ENCODE measurements around the gene MAP7D3.
A peak's percentile ranks its signal among the peaks of the same experiment; 100 is the strongest.

The MAP7D3 gene

DNA sequence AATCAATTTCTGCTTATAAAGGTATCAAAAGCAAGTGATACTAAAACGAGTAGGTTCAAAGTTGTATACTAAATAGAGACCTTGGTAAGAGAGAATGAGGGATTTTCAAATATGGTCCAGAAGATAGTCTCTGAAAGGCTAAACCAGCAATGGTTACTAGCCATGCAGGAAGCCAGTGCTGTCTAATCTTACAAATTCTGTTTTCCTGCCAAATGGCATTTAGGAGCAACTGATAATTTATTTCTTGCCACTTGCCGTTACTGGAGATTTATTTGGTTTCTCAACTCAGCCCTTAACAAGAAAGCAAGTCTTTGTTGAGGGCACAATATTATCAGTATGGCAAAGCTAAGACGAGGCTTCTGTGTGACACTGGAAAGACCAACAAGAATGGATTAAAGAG, 47.2 kb downstream of the MAP7D3 start:
- no peak for DNase-seq

DNA sequence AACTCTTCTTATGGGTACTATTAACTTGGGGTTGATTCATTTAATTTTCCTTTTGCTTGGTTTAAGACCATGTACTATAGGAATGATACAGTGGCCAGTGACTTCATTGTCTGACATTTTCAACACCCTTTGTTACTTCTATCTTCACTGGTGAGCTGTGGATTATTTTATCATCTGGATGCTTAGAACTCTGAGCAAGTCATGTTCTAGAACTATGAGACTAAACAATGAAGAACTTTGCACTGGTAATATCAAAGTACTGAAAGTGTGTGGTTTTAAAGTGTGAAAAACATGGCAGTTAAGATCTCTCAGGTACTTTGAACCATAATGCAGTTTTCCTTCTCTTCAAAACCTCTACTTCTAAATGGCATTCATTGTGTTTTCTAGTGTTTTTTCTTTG, 47.8 kb downstream of the MAP7D3 start:
- peak in 1 of 2 donors; percentile 5 for DNase-seq

DNA sequence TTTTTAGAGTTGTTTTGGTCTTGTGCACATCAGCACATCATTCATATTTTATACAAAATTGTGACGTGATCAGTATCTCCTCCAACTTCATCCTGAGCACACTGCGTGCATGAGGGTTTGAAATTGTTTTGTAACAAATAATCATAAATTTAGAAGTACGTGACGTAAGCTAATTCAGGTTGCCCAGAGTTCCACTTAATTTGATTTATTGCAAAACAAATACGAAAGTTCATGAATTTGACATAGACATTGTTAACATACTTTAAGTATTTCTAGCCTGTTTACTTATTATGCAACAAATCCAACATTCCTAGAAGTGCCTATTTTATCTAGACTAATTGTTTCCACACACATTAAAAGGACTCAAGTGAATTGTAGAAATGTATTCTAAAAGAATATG, 48.3 kb downstream of the MAP7D3 start:
- no peak for DNase-seq

DNA sequence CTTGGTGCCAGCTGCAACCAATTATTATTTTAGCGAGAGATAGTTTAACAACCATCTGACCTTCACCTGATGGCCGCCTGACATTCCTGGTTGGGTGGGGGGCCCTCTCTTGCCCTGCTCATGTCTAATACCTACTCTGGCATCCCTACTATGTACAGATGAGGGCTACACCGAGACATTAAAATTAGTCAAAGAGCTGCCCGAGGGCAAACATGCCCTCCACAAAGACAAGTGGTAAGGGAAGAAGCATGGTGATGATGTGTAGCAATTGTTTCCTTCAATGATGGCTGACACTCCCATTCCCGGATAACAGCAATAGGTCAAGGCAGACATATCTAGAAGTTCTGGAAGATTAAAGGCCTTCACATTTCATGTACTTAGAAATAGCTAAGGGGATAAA, 49.6 kb downstream of the MAP7D3 start:
- DNase-seq = no peak

DNA sequence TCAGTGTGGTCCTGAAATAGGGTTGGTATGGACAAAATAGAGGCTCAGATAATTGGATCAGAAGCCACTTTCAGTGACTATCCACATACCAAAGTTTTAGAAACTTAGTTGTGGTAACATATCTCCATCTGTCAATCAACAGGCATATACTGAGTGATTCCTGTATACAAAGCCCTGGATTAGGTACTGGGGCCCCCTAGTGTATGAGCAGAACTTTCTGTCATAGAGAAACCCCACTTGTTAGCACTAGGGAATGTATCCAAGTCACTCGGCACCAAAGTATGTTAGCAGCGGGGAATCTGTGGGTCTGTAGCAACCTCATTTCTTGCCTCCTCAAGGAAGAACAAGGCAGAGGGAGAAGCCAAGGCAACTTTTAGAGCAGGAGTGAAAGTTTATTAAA, 50.7 kb downstream of the MAP7D3 start:
- peak in 1 of 2 donors; percentile 33 for DNase-seq

DNA sequence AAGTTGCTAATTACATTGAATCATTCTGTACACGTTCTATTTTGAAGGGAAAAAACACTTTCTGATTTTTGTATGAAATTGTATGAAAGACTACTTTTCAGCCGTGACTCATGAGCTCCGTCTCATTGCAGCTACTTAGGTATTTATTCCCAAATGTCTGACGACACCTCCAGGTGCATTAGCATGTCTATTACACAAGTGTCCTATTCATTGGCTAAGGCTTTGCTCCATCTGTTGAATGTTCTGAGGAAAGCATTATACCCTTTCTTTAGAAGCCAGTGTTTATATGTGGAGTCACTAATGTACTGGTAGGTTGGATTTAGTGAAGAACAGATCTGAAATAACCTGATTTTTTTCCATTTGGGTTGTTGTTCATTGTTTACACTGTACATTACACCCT, 51.8 kb downstream of the MAP7D3 start:
- no peak for DNase-seq

DNA sequence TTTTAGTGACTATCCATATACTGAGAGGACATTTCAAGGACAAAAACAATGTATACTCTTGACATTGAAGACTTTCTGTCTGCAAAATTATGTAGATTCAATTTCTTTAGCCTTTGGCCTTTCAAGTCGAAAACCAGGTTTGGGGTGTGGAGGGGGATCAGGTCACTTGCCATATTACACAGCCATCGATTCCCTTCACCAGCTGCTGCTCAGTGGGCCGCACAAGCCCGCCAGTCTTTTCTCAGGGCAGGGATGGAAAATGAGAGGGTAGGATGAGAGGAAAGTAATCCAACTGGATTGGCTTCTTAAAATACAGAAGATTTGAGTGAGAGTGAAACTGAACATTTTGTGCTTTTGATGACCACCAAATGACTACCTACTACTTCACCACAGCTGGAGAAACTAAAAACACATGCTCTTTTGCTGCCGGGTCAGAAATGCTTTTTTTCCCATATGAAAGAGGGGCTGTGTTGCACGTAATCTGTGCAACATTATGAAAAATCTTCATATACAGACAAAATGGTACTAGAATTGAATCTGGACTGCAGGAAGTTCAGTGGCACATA, 52.4 kb downstream of the MAP7D3 start:
- no peak for DNase-seq

DNA sequence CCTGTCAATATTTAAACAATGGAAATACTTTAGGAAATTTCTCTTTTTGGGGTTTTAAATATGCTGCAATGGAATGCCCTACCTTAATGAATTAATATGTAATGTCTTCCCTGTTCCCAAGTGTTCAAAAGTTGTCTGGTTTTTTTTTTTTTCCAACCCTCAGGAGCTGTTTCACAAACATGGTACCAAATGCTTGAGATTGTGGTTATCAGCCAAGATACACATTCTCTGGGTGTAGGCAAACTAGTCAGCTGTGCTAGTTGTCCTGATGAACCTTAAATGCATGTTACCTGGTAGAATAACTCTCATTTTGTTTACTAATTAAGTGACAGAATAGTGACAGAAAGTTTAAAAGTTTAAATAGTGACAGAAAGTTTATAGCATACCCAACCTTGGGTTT, 53.2 kb downstream of the MAP7D3 start:
- no peak for DNase-seq

DNA sequence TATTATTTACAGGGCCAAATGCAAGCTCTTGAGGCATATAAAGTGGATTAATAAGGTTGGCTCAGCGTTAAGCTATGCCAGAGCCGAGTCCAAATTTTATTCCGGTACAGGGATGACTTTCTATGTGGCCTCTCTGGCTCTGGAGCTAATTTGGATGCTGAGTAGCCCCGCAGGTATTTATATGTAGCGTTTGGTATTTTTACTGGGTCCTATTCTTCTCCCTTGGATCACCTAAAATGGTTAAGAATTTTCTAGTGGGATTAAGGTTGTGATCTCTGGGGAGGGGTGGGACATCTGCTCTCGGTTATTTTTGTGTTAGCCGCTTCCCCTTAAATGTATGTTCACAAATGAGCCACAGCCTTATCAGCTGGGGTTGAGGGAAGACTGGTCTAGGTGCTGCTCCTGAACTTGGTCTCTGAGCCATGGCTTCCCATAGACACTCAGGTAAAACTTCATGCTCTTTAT, 54.5 kb downstream of the MAP7D3 start:
- no peak for DNase-seq

DNA sequence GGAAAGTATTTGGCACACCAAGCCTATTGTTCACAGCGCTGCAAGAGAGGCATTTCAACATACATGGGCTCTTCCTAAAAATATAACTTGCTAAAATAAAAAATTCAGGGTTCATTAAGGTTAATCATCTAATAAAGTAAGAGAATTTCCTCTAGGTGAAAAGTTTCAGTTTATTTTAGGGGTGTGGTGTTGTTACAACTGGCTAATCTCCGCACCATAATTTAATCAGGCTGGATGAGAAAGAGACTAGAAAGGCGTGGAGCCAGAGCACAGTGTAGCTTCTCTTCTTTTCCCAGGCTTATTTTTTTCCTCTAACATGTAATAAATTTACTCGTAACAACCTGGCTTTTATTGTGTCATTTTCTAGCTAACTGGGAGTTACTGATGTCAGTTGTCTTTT, 56.0 kb downstream of the MAP7D3 start:
- no peak for DNase-seq

DNA sequence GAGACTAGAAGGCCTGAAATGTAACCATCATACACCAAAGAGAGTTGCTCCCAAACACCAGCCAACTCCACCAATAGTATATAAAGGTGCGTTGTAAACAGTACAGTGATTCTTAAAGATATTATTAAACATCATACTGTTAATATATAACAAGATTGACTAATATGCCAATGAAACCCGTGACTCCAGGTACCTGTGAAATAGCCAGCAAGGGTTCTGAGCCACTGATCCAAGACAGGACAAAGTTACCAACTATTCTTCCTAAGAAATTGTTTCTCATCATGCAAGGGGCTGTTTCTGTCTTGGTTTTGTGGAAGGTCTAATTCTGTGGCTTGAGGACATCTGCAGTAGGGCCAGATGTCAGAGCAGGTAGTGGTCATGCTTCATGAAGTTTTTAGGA, 56.7 kb downstream of the MAP7D3 start:
- DNase-seq = no peak

DNA sequence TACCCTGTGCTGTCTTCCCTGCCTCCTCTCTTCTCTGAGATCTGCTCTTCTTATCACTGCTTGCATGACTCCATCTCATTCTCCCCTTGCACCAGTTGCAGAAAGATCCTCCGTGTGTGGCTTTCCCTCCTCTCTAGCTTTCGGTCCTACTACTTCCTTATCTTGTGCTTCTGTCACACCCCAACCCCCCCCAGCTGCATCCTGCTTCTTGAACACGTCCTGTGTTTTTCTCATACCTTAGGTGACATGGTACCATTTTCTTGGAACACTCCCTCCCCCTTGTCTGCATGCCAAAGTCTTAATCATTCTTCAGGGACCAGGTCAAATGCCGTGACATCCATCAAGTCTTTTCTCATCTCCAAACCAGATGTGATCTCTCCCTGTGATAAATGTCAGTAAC, 57.4 kb downstream of the MAP7D3 start:
- DNase-seq = no peak

DNA sequence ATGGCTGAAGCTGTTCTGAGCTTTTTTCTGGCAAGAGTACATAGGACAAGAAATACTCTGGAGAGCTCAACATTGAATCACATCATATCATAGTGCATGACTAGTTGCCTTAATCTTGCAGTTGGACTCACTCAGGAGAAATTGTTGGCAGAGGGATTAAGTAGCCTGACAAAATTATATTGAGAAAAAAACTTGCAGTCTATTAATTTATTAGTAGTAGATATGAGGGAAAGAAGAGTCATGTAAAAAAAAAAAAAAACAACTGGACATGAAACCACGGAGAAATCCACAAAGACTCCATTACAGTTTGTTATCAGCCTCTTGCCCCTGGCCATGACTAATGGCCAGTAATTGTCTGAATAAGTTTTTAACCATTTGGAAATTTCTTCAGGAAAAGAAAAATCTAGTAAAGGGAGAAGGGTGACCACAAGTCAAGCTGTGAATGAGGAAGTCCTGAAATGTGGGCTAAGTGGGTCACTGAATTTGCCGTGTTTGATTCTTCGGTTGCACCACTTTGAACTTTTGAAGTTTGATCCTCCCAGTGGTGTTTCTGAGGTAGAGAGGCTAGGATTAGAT, 58.3 kb downstream of the MAP7D3 start:
- no peak for DNase-seq

DNA sequence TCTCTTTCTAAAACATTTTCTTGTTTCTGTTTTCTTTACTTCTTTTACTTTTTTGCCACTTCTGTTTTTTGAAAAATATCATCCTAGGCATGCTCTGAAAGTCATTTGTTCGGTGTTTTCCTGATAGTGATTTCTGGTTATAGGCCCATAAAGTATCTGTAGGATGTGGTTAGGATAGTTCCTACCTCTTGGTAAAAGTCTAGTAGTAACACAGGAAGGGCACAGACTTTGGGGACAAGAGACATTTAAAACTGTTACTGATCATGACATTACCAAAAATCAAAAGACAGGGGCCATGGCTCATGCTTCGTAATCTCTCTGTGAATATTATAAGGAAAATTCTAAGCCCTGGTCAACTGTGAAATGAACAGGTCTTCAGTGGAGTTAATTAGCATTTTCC, 59.1 kb downstream of the MAP7D3 start:
- no peak for DNase-seq

DNA sequence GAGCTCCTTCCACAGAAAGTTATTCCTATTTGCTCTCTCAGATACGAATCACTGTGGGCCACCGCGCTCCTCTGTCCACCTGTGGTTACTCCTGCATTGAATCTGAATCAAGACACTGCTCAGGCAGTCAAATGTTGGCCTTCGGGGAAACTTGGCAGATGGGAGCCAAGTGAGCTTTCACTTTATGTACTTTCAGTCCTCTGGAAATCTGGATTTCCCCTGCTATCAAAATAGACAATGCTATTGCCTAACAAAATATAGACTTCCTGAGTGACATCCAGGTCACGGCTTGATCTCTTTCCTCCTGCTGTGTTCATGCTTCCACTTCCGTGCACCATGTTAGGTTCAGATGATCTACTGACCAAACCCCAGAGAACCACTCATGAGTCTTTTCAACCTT, 60.0 kb downstream of the MAP7D3 start:
- DNase-seq = no peak

DNA sequence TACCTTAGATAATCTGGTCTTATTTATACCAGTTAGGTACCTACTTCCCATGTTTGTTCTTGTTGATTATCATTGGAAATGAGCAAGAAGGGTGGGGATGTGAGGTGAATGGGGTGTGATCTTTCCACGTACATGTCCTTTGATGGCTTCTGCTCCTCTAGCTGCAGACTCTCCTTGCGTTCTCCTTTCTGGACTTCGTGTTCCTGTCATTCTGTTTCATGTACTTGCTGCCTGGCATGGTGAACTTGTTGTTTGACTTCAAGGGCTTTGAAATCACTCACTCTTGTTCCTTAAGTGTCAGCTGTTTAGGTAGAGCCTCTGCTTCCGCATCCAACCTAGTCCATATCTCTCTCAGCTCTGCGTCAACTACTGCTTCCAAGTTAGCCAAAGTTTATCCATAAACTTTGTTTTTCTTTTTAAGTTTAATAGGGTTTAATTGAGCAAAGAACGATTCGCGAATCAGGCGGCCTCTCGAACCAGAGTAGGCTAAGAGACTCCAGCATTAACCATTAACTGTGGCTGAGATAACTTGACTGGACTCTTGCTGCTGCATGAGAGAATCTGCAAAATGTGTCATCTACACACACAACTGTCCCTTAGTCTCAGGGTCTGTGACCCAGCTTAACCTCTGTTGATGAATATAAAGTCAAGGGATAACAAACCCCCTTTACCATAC, 61.0 kb downstream of the MAP7D3 start:
- DNase-seq = no peak

DNA sequence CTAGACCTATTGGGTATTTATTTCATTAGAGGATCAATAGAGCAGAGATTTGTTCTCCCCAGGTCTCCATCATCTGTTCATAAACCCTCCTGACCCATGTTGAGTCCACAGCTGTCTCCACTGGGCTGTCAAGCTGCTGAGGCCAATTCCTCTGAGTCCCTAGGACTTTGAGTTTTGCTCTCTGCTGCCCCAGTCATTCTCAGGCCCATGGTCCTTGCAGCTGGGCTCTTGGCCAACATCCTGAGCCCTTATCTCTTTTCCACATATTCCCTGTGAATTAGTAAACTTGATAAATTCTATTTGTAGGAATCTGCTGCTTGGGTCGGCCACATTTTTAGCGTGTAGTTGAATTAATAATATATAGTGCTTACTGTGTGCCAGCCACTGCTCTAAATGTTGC, 62.0 kb downstream of the MAP7D3 start:
- no peak for DNase-seq

DNA sequence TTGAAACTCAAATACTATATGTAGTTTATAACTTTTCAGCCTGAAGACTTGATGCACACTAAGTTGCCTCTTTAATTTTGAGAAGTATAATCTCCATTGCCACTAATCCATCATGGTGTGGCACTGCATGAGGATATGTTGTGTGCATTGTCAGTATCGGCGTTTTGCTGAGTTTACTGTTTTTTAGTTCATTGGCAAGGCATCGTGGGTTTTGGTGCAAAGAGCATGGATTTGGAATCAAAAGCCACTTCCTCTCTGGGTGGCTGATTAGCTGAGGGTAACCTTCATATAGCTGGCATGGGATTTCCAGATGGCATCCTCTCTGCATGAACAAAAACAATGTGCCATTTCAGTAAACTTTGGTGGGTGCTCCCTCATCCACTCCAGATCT, 65.2 kb downstream of the MAP7D3 start:
- no peak for DNase-seq

DNA sequence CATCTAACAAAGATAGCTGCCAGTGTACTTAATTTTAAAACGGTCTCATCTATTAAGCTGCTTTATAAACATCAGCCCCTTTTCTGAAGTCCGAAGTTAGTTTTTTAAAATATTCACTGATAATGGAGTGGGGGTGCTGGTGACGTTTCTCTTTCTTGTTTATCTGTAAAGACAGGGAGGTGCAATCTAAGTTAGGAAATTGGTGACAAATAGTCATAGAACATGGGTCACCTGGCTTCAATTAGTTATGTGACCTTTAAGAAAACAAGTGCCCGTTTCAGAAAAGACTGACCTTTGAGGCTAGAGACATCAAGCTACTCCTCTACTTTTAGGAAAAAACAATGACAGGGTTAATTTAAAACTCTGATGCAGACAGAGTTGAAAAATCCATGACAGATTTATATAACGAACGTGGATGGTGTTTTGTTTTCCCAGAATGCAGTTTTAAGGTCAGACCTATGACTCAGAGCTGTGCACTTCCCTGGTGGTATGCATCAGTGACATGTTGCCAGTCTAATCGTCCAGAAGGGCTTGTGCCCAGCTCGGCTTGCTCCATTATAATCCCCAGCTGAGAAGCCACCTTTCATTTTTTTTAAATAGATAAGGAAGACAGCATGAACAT, 65.7 kb downstream of the MAP7D3 start:
- no peak for DNase-seq

DNA sequence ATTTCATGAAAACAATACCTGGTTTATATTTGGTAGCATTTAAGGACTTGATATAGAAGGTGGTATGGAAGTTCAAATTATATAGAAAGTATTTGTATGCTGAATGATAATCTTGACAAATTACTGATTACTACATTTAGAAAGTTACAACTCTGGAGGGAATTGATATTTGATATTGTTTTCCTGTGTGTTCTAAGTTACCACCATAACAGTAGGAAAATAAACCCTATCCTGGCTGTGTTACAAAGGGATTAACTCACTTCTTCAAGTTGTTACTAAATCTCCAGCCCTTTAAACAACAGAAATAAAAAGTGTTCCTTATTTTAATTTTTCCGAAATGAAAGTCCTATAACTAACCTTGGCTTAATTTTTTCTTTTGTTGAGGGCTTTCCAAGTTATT, 67.3 kb downstream of the MAP7D3 start:
- DNase-seq = no peak

DNA sequence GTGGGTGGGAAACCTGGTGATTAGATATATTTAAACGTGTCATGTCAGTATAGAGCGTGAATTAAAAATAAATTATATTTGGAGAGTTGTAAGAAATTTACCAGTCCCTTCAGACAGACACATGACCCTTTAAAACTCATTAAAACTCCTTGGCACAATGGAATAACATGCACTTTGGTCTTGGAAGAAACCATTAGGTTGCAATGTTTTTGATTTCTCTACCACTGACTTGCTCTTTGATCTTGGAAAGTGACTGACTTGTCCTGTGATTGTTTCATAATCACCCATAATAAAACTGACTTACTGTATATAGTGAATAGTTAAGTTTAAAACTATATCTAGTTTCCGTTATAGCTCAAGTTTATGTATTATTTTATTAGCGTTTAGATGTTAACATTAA, 68.0 kb downstream of the MAP7D3 start:
- no peak for DNase-seq

DNA sequence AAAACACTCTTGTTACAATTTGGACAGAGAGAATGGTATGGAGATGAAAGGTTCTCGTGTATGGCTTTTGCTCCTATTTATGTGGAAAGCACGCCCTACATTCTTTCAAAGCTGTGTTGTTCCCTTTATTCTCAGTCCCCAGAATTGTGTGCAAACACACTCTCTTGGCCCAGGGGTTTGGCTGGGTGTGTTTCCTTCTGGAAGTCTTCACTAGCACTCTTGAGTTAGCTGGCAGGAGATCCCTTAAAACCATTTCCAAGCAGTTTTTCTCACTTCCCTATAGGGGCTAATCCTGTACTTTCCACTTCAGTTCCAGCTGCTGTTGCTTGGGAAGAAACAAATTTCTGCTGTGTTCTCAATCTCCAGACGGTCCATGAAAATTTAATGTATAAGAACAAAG, 68.8 kb downstream of the MAP7D3 start:
- DNase-seq = no peak

DNA sequence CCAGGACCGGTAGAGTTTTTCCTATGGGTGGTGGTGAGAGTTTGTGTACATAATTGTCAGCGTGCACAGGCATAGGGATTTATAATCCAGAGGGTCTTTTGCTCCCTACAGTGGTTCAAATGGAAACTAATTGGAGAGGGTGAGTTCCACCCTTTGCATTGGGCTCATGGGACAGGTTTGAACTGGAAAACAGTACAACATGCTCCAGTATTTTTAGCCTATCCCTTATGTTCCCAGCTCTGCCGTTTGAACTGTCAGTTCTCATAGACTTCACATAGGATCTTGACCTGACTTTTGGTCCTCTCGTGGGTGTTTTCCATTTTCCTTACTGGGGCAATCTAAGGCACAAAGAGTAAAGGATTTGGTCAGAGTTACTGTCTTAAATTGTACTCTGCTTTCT, 72.1 kb downstream of the MAP7D3 start:
- DNase-seq = no peak

DNA sequence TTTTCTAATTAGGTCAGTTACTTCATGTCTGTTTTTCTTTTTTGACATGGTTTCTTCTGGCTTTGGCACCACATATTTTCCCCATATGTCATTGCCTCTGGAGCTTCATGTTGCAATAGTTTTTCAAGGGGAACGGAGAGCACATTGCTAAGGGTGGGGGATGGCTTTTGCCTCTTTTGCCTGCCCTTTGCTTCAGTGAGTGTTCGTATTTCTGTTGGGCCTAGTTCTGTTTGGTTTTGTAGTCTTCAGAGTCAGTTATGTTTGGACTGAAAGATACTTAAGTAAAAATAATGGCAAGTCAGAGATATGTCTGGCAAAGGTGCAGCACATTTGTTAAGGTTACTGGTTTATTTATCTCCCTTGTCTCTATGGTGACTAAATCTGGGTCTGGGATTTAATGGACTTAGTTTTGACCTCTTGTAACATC, 74.8 kb downstream of the MAP7D3 start:
- no peak for DNase-seq
